Stimulated activated CD4-positive, alpha-beta T cell treated with anti-CD3 and anti-CD28 coated beads, Interleukin-4, amount 100 ng/mL, for 1 hour (primary cell): Measurements from ENCODE around the gene LYRM1.
"Not testable (repeated sequence)": the region's sequence is repeated elsewhere in the genome, so short reads cannot be mapped to it uniquely, and the experiment has no call there.

Experiments used
- DNase-seq: peaks from one replicate; pipeline ENCODE4 v3.0.0-alpha.2; 2020

The LYRM1 gene

DNA sequence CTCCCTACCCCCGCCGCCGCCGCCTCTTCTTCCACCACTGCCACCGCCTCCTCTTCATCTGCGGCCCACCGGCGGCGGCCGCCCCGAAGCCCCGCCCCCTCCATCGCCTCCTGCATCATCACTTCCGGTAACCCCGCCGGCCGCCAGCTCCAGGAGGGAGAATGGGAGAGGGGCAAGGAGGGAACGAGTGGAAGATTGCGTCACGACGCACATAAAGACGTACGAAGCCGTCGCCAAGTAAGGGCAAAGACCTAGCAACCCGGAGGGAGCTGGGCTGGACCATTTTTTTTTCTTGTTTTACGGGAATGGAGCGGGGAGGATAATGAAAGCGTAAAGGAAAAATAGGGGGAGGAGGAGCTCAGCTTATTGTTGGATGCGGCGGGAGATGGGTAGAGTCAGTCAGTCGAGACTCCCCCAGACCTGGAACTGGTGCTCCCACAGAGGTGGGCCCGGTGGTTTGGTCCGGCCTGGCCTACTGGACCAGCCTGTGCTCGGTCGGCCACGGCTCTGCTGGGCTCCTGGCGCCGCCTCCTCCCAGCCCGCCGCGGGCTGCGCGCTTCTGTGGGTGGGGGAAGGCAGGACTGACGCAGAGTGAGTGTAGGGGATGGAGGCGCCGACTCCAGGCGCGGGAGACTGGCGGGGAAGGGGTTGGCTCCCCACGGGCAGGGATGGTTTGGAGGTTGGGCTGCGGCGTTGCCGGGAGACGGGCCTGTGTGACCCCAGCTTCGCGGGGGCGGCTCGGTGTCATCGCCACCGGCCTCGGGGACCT is at the start of gene LYRM1, which contains the start of gene DCUN1D3:
LYRM1 (plus strand) TSS at position 473 of the 769 bp plus-strand sequence. CDS start 14,785 bp downstream, outside the sequence.
DCUN1D3 (minus strand) TSS at position 60 of the 769 bp plus-strand sequence. CDS start 37,820 bp downstream, outside the sequence.
- DNase-seq: peak; percentile 87

- no peak for DNase-seq
These were observed 49.6 kb upstream of the LYRM1 start for GRCh38 chr16:20850981-20851380.

GRCh38 chr16:20851601-20852000 is 49.0 kb upstream of the LYRM1 start:
- no peak for DNase-seq

- no peak for DNase-seq
These were observed 47.4 kb upstream of the LYRM1 start for GRCh38 chr16:20853143-20853542.

DNA sequence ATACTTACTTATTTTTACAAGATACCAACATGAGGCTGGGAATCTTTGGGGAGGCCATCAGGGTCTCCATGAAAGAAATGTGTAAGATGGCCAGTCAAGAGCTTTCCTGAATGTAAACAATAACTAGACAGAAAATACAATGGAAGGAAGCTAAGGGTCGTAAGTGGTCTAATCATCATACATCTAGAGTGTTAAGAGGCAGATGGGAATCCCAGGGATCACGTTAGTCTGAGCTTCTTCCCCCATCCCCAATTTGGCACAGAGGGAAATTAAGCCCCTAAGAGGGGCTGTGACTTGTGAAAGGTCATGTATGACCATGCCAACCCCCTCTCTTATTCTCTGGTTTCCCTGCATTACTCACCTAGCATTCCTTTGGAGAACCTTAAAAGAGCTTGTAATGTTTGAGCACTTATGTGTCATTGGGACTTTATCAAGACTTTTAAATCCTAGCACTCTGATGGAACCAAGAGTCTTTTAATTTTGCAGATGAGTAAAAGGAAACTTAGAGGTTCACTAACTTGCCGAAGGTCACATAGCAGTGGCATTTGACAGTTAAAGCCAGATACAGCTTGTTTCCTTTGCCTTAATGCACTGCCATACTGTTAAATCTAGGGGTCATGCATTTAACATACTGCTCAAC is 46.5 kb upstream of the LYRM1 start:
- no peak for DNase-seq

DNA sequence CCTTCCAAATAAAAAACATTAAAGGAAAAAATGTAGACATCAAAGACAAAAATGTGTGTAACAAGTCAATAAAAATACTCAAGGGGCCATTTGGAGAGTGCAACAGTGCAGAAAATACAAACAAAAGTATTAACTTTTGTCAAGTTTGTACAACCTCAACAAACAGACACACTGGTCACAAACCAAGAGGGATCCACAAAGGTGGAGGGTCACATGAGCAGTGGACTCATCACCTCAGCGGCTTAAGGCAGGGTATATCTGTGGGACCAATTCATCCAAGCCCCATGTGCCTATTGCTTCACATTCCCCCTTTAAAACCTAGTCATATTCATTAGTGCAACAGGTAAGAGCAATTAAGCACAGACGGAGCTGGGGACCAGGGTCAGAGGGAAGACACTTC is 45.6 kb upstream of the LYRM1 start:
- no peak for DNase-seq

DNA sequence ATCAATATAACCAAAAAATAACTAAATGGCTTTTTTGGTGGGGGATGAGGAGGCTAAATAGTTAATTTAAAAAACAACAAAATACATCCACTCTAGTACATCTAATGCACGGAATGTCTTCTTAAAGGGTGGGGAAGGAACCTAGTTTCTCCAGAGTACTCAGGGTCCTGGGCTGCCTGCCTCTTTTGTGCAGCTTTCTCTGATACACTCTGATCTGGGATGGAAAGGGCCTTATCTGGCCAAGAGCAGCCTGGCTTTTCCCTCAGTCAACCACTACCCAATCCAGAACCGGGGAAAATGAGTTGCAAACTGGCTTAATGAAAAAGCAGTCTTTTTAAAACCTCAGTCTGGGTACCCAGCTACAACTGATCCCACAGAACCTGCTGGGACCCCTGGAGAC is 43.3 kb upstream of the LYRM1 start:
- no peak for DNase-seq

DNA sequence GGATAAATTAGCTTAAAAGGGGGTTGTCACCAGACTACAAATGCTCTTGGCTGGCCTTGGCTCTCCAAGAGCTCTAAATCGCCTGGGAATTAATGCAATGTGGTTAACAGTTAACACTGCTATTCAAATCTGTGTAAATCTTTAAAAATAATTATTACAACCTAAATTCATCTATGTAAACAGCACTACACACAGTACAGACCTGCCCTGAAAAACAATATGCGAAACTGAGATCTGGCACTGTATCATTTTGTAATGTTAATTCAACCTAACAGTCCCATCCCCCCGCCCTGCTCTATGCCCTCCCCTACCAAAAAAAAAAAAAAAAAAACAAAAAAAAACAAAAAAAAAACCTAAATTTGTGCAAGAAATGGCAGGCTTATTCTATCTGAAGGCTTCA is 41.3 kb upstream of the LYRM1 start:
- no peak for DNase-seq

- DNase-seq: no peak
These were observed 40.9 kb upstream of the LYRM1 start for GRCh38 chr16:20859699-20860098.

- no peak for DNase-seq
These were observed 40.2 kb upstream of the LYRM1 start for GRCh38 chr16:20860361-20860760.

GRCh38 chr16:20860995-20861394 is 39.6 kb upstream of the LYRM1 start:
- not testable (repeated sequence) for DNase-seq

DNA sequence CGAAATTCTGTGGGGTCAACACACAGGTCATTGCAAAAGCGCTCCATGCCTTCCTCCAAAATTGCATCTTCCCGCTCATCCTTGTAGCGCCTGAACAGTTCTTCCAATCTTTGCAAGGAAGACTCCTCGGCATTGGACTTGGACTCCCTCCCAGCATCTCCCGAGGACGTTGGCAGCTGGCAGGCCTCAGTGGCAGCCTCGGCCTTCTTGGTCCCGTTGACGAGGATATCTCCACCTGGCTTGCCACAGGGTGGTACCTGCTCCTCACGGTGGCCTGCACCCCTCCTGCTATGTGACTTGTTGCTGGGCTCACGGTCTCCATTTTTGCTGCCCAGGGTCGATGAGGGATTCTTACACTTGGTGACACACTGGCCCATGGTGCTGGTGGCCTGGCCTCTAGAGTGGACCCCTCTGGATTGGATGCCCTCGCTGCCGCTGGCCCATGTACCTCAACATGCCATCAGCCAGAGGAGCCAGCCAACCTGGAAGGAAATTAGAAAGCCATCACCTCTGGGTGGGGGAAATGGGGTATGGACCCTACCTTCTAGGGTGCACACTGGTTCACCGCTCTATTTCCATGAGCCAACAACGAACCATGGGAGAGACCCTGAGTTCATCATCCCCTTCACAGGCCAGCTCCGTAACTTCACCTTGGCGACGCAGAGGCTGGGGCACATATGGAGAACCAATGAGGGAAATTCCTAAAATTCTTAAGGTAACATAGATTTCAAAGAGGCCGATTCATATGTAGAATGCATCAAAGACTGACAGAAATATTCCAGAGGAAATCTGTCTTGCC is 38.2 kb upstream of the LYRM1 start:
- DNase-seq: no peak

DNA sequence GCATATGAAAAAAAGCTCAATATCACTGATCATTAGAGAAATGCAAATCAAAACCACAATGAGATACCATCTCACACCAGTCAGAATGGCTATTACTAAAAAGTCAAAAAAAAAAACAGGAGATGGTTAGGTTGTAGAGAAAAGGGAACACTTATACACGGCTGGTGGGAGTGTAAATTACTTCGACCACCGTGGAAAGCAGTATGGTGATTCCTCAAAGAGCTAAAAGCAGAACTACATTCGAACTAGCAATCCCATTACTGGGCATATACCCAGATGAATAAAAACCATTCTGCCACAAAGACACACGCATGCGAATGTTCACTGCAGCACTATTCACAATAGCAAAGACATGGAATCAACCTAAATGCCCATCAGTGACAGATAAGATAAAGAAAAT is 36.2 kb upstream of the LYRM1 start:
- DNase-seq: not testable (repeated sequence)

- no peak for DNase-seq
These were observed 35.0 kb upstream of the LYRM1 start for GRCh38 chr16:20865420-20866131.

GRCh38 chr16:20866145-20866772 is 34.3 kb upstream of the LYRM1 start:
- DNase-seq: no peak

GRCh38 chr16:20866801-20867200 is 33.8 kb upstream of the LYRM1 start:
- DNase-seq: no peak

DNA sequence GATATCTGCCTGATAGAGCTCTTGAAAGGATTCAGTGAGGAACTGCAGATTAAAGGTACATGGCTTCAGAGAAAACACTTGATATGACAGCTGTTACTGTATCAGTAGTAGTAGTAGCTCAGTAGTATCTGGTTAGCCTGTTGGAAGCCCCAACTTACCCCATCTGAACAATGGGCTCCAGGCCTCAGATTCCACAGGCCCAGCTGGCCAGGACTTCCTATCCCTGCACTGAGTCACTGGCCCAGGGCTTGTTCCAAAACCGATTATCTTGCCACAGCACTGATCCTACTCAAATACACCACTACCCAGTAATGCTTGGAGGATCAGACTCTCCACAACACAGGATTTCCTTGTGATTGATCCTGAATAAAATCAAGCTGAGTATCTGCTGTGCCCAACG is 33.0 kb upstream of the LYRM1 start:
- DNase-seq: no peak

GRCh38 chr16:20868890-20869289 is 31.7 kb upstream of the LYRM1 start:
- no peak for DNase-seq

DNA sequence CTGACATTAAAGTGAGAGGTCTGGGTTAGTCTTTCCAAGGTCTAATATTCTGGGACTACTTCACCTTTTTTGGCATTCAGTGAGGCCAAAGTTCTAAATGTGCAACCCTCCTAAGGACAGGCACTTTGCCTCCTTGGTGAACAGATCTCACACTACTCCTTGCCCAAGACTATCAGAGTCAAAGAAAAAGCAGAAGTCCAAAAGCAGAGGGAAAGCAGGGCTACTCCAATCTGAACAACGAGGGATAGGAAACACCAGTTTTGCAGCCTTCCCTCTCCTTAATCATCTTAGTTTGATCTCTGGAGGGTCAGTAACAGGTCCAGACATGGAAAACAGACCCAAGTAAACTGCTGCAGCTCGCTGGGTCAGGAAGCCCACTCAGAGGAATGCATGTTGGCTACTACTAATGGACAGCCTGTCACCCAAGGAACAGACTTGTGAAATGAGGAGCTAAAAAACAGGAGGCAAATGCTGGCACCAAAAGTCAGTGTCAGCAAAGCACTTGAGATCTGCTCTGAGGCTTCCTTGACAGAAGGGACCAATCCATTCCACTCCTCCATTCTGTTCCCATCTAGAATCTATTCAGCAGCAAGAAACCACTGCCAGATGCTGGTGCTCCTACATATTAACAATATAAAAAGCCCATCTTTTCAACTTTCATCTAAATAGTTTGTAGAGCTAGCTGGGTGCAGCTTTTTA is 30.3 kb upstream of the LYRM1 start:
- DNase-seq: no peak

GRCh38 chr16:20871258-20871657 is 29.3 kb upstream of the LYRM1 start:
- no peak for DNase-seq

DNA sequence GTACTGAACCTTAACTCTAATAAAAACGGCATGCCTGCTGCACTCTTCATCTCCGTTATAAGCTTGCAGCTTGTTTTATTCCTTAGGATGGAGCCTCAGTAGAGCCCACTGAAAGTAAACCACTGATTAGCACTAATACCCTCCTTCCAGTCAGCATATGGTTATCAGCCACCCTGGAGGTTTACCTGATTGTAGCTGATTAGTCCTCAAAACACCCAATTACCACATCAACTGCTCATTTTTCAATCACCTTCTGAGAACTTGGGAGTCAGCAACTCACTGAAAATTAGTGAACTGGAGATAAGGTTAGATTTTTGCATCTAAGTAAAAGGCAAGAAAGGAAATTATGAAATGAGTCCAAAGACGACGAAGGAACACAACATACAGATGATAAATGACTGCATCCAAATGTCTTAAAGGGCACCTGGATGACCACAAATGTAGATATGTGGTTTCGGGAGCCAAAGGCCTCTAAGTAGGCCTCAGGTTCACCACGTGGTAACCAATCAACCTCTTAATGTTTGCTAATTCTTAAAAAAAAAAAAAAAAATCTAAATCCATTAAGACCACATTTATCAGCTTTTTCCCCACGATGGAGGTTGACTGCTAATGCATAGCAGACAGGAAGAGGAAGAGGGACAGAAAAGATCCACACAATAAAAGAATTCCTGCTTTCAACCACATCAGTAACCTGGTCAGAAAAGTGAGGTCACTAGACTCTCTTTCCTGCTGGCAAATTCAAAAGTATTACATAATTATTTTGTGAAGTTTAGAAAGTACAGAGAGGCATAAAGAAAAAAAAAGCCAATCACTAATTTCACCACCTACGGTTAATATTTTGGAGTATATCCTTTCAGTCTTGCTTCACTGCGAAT is 28.4 kb upstream of the LYRM1 start:
- DNase-seq: no peak
